Endometrial microvascular endothelial cells (primary cell): Measurements from ENCODE around the gene GATAD1. TPM values are rescaled to one million over a fixed set of nuclear protein-coding genes. Genes with fewer than 3 reads are reported as not detected.
"Not testable (repeated sequence)": the region's sequence is repeated elsewhere in the genome, so short reads cannot be mapped to it uniquely, and the experiment has no call there.

Experiments used
- in situ Hi-C: cut with HindIII; loops from 2 replicates; pipeline ENCODE4 v1.10.0; 2017; ENCODE audit warnings: low sequenced_read_pairs, low pct_unique_long_range_greater_than_20kb; ENCODE audit errors: inconsistent ontology term
- total RNA-seq: library from RNA; depleted of rRNA; stranded (reverse); fragments of >200 nt; gene quantifications from one replicate; pipeline ENCODE4 v1.2.3, GENCODE V29; 2015; ENCODE audit errors: inconsistent ontology term

The GATAD1 gene
- total RNA-seq, 1 donor from 2014 or later = 15.4 TPM

GRCh38 chr7:92475851-92476590 is 28.7 kb downstream of the GATAD1 start:
- in situ Hi-C loops = not testable (repeated sequence)

- in situ Hi-C loops = not testable (repeated sequence)
These were observed 30.4 kb downstream of the GATAD1 start, which contains the start of gene ERVW-1 for GRCh38 chr7:92477681-92478080. TSS of gene ERVW-1 (minus strand) at chr7:92477946. CDS start at chr7:92470381, 7,565 bp downstream.

- in situ Hi-C loops = no loop called here
These were observed 30.8 kb downstream of the GATAD1 start for GRCh38 chr7:92478095-92478494.

GRCh38 chr7:92478711-92479110 is 31.4 kb downstream of the GATAD1 start:
- in situ Hi-C loops = no loop called here

- in situ Hi-C loops = not testable (repeated sequence)
These were observed 31.9 kb downstream of the GATAD1 start for GRCh38 chr7:92479146-92479545.

- in situ Hi-C loops = not testable (repeated sequence)
These were observed 36.3 kb downstream of the GATAD1 start for GRCh38 chr7:92483624-92484023.

DNA sequence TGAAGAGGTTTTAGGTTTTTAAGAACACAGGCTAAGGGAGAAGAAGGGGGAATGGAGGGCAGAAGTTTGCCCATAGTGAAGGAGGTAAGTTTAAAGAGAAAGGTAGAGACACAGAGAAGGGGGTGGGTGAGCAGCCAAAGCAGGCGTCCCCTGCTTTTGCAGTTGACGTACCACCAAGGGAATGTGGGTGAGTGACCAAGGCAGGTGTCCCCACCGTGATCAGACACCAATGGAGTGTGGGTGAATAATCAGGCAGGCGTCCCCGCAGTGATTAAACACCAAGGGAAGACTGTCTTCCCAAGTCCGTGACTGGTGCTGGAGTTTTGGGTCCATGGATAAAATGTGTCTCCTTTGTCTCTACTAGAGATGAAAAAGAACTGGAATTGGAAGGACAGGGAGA is 36.9 kb downstream of the GATAD1 start:
- in situ Hi-C loops = not testable (repeated sequence)

- in situ Hi-C loops = no loop called here
These were observed 38.1 kb downstream of the GATAD1 start for GRCh38 chr7:92485267-92485892.

DNA sequence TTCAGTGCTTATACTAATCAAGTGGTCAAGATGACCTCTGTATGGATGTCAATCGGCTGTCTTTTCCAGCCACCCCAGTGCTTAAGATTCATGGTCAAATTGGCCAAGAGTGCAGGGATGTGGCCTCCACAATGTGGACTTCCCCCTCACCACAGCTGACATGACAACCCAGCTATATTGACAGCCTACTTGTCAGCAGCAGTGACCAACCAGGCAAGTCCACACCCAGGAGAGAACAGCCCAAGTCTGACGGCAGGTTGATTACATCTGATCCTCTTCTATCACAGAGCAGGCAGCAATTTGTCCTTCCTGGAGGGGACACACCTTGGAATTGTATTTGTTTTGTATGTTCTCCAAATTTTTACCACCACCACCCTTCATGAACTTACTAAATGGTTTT is 38.7 kb downstream of the GATAD1 start:
- in situ Hi-C loops = no loop called here

GRCh38 chr7:92487804-92488203 is 40.5 kb downstream of the GATAD1 start:
- in situ Hi-C loops = no loop called here

- in situ Hi-C loops = no loop called here
These were observed 42.4 kb downstream of the GATAD1 start for GRCh38 chr7:92489634-92490033.

DNA sequence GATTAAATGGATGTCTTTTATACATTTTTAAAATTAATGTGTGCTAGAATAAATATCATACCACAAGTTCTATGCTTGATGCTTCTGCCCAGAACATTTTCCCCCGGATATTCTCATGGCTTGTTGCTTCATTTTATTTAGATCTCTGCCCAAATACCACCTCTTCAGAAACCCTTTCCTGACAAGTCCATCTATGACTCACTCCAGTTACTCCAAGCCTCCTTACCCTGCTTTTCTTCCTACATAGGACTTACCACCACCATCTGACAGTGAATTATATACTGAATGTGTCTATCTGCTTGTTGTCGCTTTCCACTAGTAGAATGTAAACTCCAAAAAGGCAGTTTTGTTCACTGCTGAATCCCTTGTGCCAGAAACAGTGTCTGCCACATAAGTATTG is 49.6 kb downstream of the GATAD1 start:
- in situ Hi-C loops = no loop called here

DNA sequence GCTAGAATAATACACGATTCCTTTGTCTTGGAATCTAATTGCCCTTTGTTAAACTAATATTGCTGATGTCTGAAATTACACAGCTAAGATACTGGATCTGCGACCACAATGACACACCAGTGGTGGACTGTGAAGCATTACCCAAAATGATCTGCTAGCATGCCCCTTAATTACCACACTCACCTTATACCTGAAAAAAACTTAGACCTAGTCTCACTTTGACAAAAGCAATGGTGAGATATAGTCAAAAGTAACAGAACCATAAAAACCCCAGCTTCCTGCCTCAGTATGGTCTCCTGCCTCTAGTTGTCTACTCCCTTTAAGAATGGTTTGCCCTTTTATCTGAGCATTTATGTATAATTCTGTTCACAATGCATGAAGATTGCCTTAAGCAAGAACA is 51.3 kb downstream of the GATAD1 start:
- in situ Hi-C loops = no loop called here

DNA sequence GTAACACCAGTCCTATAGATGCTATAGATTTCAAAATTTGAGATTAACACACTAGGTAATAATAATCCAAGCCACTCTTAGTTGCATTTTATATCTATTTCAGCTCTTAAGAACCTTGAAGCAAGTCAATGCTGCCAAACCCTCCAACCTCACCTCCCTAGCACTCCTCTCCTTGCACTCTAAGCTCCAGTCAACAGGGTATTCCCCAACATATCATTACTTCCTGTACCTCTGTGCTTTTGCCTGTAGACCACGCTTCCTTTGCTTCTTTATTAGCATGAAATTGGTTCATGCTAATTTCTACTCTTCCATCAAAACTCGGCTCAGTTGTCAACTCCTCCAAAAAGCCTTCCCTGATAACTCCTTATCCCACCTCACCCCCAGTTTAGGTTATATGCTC is 56.5 kb downstream of the GATAD1 start:
- in situ Hi-C loops = no loop called here

DNA sequence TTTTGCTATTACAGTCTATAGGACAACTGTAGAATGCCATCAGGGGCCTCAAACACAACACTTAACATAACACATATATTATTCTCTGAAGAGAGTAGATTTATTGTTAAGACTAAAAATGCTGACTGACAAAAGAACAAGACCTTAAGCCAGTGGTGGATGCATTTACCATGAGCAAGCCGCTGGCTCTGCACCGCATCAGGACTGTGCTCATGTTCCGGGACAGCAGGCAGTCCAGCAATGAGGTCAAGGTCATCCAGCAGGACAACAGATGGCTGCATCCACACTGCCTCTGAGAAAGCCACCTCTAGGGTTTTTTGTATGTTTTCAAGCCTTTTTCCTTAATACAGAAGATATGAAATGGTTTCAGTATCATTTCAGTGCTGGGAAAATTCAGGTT is 57.3 kb downstream of the GATAD1 start:
- in situ Hi-C loops = no loop called here

GRCh38 chr7:92506363-92506762 is 59.1 kb downstream of the GATAD1 start:
- in situ Hi-C loops = no loop called here

DNA sequence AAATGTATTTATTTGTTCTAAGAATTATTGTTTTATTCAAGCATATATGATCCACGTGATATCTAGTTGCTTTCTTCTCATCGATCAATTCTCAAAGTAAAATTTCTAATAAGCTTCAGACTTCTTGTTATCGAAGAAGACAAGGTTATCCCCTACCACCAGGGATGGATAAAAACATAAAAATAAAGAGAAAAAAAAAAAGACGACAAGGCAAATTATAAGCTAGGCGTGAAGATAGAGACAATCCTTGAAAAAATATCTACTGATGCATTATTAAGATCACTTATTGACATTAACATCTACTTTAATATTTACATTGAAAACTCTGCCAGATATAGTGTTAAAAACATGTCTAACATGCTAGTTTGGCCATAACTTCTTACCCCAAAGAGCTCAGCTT is 61.7 kb downstream of the GATAD1 start:
- in situ Hi-C loops = no loop called here
